ENCODE data around the gene C1QL1.

C1QL1 gene

DNA sequence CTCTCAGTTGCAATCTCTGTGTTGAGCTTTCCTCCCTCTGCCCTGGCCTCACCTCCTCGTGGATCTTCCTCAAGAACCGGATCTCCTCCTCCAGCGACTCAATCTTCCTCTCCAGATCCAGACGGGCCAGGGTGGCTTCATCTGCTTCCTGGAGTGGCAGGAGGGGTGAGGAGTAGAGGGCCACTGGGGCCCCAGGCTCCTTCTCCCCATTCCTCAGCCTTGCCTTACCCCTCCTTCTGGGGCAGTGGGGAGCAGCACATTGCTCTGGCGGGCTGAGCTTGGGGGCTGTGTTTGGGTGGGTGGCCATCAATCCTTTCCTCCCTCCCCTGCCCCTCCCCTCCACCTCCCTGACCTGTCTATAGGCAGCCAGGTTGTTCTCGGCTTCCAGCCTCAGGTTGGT lies 54.4 kb downstream of the C1QL1 start:
- DNase-seq (ENCODE audit: low spot score): peak; percentile 31
- in situ Hi-C loops (cut with MboI; ENCODE audit: low sequenced_read_pairs, unreplicated experiment): loop anchor here (10.0 kb wide), 1 partner anchor 191 kb away; no protein-coding TSS in a partner anchor
- TF ChIP-seq, protein P1, sequence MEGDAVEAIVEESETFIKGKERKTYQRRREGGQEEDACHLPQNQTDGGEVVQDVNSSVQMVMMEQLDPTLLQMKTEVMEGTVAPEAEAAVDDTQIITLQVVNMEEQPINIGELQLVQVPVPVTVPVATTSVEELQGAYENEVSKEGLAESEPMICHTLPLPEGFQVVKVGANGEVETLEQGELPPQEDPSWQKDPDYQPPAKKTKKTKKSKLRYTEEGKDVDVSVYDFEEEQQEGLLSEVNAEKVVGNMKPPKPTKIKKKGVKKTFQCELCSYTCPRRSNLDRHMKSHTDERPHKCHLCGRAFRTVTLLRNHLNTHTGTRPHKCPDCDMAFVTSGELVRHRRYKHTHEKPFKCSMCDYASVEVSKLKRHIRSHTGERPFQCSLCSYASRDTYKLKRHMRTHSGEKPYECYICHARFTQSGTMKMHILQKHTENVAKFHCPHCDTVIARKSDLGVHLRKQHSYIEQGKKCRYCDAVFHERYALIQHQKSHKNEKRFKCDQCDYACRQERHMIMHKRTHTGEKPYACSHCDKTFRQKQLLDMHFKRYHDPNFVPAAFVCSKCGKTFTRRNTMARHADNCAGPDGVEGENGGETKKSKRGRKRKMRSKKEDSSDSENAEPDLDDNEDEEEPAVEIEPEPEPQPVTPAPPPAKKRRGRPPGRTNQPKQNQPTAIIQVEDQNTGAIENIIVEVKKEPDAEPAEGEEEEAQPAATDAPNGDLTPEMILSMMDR (IDR thresholded peaks at IDR 0.05; ENCODE audit: borderline replicate concordance, control extremely low read depth, extremely low read depth, insufficient read depth, missing control alignments): no peak

DNA sequence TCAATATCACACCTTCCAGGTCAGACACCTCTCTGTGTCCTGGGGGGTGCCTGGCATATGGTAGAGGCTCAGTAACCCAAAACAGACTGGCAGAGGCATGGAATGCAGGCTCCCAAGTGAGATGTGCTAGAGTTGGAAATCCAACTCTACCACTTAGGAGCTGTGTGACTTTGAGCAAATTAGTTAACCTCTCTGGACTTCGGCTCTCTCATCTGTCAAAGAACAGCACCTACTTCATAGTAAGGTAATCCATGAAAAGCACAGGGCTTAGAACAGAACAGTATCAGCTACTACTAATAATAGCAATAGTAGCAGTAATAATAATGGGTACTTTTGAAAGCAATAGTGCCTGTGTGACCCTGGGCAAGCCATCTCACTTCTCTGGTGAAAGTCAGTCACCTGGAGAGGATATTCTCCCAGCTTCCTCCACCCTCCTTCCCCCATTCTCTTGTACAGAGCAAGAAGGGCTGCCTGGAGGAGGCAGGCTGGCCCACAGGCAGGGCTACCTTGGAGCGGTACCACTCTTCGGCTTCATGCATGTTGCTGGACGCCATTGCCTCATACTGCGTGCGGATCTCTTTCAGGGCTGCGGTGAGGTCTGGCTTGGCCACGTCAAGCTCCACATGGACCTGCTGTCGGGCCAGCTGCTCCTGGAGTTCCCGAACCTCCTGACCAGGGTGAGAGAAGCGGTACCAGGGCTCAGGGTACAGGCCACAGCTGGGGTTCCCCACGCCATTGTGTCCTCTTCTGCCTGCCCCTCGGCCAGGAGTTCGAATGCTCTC lies 55.1 kb downstream of the C1QL1 start:
- DNase-seq (ENCODE audit: low spot score): no peak
- TF ChIP-seq, protein P1 (IDR thresholded peaks at IDR 0.05; ENCODE audit: borderline replicate concordance, control extremely low read depth, extremely low read depth, insufficient read depth, missing control alignments): no peak
- in situ Hi-C loops (cut with MboI; ENCODE audit: low sequenced_read_pairs, unreplicated experiment): loop anchor here (10.0 kb wide), 1 partner anchor 192 kb away; no protein-coding TSS in a partner anchor

DNA sequence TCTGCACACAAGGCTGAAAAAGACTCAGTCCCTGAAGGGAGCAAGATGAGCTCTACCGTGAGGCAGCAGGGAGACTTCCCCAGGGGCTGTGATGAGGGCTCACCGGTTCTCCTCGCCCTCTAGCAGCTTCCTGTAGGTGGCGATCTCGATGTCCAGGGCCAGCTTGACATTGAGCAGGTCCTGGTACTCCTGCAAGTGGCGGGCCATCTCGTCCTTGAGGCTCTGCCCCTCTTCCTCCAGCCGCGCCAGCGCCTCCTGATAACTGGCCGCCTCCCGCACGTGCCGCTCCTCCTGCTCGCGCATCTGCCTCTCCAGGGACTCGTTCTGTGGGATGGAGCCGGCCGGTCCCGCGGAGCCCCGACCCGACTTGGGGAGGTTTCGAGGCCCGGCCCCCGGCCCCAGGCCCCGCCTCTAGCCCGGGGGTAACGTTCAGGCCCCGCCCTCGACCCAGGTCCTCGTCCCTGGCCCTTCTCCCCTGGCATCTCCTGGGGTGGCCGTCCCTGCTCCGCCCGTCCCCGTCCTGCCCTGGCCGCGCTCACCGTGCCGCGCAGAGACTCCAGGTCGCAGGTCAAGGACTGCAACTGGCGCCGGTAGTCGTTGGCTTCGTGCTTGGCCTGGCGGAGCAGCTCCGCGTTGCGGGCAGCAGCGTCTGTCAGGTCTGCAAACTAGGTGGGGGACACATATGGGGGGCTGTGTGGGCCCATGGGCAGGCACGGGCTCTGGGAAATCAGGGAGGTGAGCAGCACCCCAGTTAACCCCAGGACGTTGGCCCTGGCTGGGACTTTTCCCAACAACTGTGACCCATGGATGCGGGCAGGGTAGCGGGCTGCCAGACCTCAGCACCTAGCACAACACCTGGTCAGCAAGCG lies 56.7 kb downstream of the C1QL1 start:
- in situ Hi-C loops (cut with MboI; ENCODE audit: low sequenced_read_pairs, unreplicated experiment): loop anchor here (10.0 kb wide), 1 partner anchor 193 kb away; no protein-coding TSS in a partner anchor
- peak; percentile 80 for DNase-seq (ENCODE audit: low spot score)

DNA sequence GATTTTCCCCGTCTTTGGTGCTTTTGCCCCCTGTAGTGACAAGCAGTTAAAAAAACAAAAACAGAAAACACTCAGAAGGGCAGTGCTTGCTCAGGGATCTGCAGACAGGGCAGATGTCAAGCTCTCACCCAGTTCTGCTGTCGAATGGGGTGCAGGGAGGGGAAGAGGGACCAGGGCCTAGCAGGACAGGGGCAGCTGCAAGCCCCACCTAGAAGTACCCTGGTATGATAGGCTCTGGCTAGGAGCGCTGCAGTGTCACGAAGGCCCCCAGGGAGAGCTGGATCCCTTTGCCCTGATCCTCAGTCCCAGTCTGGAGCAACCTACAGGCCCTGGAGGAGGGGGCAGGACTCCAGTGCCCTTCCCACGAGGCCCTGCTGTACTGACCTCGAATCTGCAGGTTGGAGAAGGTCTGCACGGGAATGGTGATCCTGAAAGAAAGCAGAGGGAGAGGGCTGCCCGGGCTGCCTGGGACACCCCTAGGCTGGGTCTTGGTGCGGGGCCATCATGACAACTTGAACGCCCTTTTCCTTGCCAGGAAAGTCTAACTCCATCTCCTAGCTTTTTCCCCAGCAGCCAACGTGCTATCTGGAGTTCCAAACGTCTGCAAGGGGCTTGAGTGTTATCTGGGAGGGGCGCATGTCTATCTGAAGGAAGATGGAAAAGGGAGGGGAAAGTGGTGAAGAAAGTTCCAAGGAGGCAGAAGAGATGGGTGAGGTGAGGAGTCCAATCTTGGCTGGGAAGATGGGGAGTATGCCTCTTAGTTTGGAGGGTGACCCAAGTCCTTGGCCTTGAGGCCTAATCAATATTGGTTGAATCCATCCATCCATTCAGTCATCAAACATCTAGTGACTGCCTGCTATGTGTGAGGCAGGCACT lies 57.6 kb downstream of the C1QL1 start:
- in situ Hi-C loops (cut with MboI; ENCODE audit: low sequenced_read_pairs, unreplicated experiment): loop anchor here (10.0 kb wide), 1 partner anchor 194 kb away; no protein-coding TSS in a partner anchor
- TF ChIP-seq, protein P1 (IDR thresholded peaks at IDR 0.05; ENCODE audit: borderline replicate concordance, control extremely low read depth, extremely low read depth, insufficient read depth, missing control alignments): no peak
- no peak for DNase-seq (ENCODE audit: low spot score)

More for the DNA sequence above, 56.7 kb downstream of the C1QL1 start:
- TF ChIP-seq, protein P1 (IDR thresholded peaks at IDR 0.05; ENCODE audit: borderline replicate concordance, control extremely low read depth, extremely low read depth, insufficient read depth, missing control alignments): peak; percentile 67
